Ramos (cell line): ENCODE data around the gene TSPYL6.
"Not testable (repeated sequence)": the region's sequence is repeated elsewhere in the genome, so short reads cannot be mapped to it uniquely, and the experiment has no call there.

ENCODE experiments used
- in situ Hi-C: fragments of 300-500 bp; cut with MboI; formaldehyde crosslinking; loops from one replicate; pipeline ENCODE4 v1.14.3; 2022; ENCODE audit warnings: low sequenced_read_pairs; ENCODE audit not compliant: unreplicated experiment

Gene TSPYL6

GRCh38 chr2:54256091-54256694 lies at the start of gene TSPYL6:
TSPYL6 (minus strand) TSS chr2:54256229; CDS start chr2:54256151, 78 bp downstream.
- in situ Hi-C loops, result no loop called here

- in situ Hi-C loops, result no loop called here
These were observed 47.6 kb upstream of the TSPYL6 start for GRCh38 chr2:54303631-54304030.

- in situ Hi-C loops, result no loop called here
These were observed 42.5 kb upstream of the TSPYL6 start for GRCh38 chr2:54298514-54298913.

GRCh38 chr2:54295911-54296310 lies 39.9 kb upstream of the TSPYL6 start:
- in situ Hi-C loops, result no loop called here

- in situ Hi-C loops, result not testable (repeated sequence)
These were observed 38.6 kb upstream of the TSPYL6 start for GRCh38 chr2:54294665-54295064.

GRCh38 chr2:54290356-54291025 lies 34.5 kb upstream of the TSPYL6 start:
- in situ Hi-C loops, result no loop called here

- in situ Hi-C loops, result no loop called here
These were observed 33.9 kb upstream of the TSPYL6 start for GRCh38 chr2:54289917-54290316.

- in situ Hi-C loops, result no loop called here
These were observed 31.5 kb upstream of the TSPYL6 start for GRCh38 chr2:54287532-54287931.

GRCh38 chr2:54285451-54285850 lies 29.4 kb upstream of the TSPYL6 start:
- in situ Hi-C loops, result no loop called here

- in situ Hi-C loops, result no loop called here
These were observed 28.8 kb upstream of the TSPYL6 start for GRCh38 chr2:54284826-54285225.

GRCh38 chr2:54279385-54279784 lies 23.4 kb upstream of the TSPYL6 start:
- in situ Hi-C loops, result no loop called here

GRCh38 chr2:54275541-54275940 lies 19.5 kb upstream of the TSPYL6 start:
- in situ Hi-C loops, result no loop called here

- in situ Hi-C loops, result no loop called here
These were observed 18.8 kb upstream of the TSPYL6 start for GRCh38 chr2:54274781-54275242.

GRCh38 chr2:54271843-54272627 lies 16.0 kb upstream of the TSPYL6 start:
- in situ Hi-C loops, result no loop called here

GRCh38 chr2:54271189-54271588 lies 15.2 kb upstream of the TSPYL6 start:
- in situ Hi-C loops, result no loop called here

GRCh38 chr2:54267577-54267976 lies 11.5 kb upstream of the TSPYL6 start:
- in situ Hi-C loops, result no loop called here

- in situ Hi-C loops, result not testable (repeated sequence)
These were observed 9.1 kb upstream of the TSPYL6 start for GRCh38 chr2:54265081-54265480.

- in situ Hi-C loops, result no loop called here
These were observed 6.2 kb upstream of the TSPYL6 start for GRCh38 chr2:54262015-54262765.

GRCh38 chr2:54261537-54261936 lies 5.5 kb upstream of the TSPYL6 start:
- in situ Hi-C loops, result no loop called here

- in situ Hi-C loops, result no loop called here
These were observed 4.2 kb upstream of the TSPYL6 start for GRCh38 chr2:54260241-54260595.
